Esophagus muscularis mucosa (tissue), 3 donors: Measurements from ENCODE around the gene ARL5C.

Experiments
- EP300 ChIP-seq: sonication (generic); formaldehyde crosslinking; IDR thresholded peaks from one replicate; pipeline ENCODE4 v1.6.1; 2017; ENCODE audit warnings: antibody characterized with exemption
- TF ChIP-seq, protein P1 (sequence below), 3 experiments: fragments of 200-600 bp in 2 of 3; fragments of 450-650 bp in 1 of 3; sonication (generic) in 2 of 3; IDR thresholded peaks; one replicate each; pipeline ENCODE4 v1.5.1; 2017 to 2019; ENCODE audit warnings: antibody characterized with exemption in 3 of 3, mild to moderate bottlenecking in 2 of 3, moderate library complexity in 1 of 3

DNA sequence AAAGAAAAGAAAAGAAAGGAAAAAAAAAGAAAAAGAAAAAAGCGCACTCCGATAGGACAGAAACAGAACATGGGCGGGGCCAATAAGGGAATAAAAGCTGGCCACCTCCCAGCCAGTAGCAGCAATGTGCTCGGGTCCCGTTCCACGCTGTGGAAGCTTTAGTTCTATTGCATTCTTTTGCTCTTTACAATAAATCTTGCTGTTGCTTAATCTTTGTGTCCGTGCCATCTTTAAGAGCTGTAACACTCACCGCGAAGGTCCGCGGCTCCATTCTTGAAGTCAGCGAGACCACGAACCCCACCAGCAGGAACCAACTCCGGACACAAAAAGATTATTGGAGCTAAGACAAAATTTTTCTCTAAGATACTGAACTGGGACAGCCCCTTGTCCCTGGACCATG is 3.1 kb upstream of the ARL5C start:
- no peak for TF ChIP-seq EP300
- TF ChIP-seq, protein P1, sequence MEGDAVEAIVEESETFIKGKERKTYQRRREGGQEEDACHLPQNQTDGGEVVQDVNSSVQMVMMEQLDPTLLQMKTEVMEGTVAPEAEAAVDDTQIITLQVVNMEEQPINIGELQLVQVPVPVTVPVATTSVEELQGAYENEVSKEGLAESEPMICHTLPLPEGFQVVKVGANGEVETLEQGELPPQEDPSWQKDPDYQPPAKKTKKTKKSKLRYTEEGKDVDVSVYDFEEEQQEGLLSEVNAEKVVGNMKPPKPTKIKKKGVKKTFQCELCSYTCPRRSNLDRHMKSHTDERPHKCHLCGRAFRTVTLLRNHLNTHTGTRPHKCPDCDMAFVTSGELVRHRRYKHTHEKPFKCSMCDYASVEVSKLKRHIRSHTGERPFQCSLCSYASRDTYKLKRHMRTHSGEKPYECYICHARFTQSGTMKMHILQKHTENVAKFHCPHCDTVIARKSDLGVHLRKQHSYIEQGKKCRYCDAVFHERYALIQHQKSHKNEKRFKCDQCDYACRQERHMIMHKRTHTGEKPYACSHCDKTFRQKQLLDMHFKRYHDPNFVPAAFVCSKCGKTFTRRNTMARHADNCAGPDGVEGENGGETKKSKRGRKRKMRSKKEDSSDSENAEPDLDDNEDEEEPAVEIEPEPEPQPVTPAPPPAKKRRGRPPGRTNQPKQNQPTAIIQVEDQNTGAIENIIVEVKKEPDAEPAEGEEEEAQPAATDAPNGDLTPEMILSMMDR (IDR thresholded peaks at IDR 0.05): no peak
